ENCODE measurements around the gene C17orf114.

The C17orf114 gene

DNA sequence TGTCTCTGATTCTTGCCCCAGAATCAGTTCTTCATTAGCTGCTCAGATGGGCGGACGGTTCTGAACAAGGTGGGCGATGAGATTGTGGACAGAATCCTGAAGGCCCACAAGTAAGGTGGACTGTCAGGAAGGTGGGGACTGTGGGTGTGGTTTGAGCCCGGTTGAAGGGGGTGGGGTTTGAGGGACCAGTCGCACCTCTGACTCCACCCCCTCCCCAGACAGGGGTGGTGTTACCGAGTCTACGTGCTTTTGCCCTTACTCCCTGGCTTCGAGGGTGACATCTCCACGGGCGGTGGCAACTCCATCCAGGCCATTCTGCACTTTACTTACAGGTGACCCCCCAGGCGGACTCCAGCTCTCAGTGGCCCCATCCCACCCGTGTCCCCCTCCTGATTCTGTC, 16.1 kb upstream of the C17orf114 start:
- TF ChIP-seq POLR2A (IDR thresholded peaks at IDR 0.05) (no peak), CTCF (IDR thresholded peaks at IDR 0.05) (no peak)
- 73 to 82% methylated on average over 12 of the region's 12 CpGs for WGBS, 2 donors
- intact Hi-C loops (cut with DNase I; ENCODE audit: low total_unique reads), result no loop called here
- no peak overlapping the region for H3K4me3 ChIP-seq (ENCODE audit: low read depth, poor library complexity, severe bottlenecking)
- no peak for DNase-seq (ENCODE audit: low spot score in 2 of 2)

DNA sequence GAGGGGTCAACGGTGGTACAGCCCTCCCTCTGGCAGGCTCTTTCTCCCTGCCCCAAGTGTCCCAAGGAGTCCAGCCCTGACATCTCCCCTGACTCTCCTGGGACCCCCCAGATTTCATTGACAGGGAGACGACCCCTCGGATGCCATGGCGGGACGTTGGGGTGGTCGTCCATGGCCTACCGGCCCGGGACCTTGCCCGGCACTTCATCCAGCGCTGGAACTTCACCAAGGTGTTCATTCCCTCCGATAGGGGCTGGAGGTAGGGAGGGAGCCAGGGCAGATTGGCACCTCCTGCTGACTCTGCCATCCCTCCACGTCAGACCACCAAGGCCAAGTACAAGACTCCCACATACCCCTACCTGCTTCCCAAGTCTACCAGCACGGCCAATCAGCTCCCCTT, 14.7 kb upstream of the C17orf114 start:
- WGBS, 2 donors, result 95 to 96% methylated on average over 13 of the region's 13 CpGs
- intact Hi-C loops (cut with DNase I; ENCODE audit: low total_unique reads), result no loop called here

DNA sequence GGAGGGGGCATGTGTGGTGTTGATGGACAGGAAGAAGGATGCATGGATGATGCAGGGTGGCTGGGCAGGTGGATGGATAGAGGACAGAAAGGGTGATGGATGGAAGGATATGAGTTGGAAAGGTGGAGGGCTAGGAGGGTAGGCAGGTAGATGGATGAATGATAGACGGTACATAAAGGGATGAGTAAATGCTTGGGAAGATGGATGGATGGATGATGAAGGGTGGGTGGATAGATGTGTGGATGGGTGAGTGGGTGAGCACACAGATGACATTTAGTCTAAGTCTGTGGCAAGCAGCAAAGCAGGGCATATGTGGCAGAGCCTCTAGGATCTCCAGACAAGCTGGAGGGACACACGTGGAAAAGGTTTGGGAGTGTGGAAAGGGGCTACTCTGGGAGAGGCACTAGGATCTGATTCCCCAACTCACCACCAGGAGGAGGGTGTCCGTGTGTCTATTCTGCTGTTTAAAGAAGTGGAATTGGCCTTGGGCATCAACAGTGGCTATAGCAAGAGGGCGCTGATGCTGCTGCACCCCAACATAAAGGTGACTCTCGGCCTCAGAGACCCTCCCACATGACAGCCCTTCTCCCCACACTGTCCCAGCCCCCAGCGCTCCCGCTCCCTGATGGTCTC, 13.0 kb upstream of the C17orf114 start:
- no peak for DNase-seq (ENCODE audit: low spot score in 2 of 2)
- TF ChIP-seq CTCF (IDR thresholded peaks at IDR 0.05) (no peak), POLR2A (IDR thresholded peaks at IDR 0.05) (no peak)
- intact Hi-C loops (cut with DNase I; ENCODE audit: low total_unique reads), result no loop called here
- no peak overlapping the region for H3K4me3 ChIP-seq (ENCODE audit: low read depth, poor library complexity, severe bottlenecking)
- 84 to 85% methylated on average over 7 of the region's 7 CpGs for whole genome bisulfite sequencing, 2 donors

More for the DNA sequence above, 14.7 kb upstream of the C17orf114 start:
- TF ChIP-seq POLR2A (IDR thresholded peaks at IDR 0.05), result no peak
- no peak for TF ChIP-seq CTCF (IDR thresholded peaks at IDR 0.05)
- no peak for DNase-seq (ENCODE audit: low spot score in 2 of 2)
- no peak overlapping the region for H3K4me3 ChIP-seq (ENCODE audit: low read depth, poor library complexity, severe bottlenecking)

DNA sequence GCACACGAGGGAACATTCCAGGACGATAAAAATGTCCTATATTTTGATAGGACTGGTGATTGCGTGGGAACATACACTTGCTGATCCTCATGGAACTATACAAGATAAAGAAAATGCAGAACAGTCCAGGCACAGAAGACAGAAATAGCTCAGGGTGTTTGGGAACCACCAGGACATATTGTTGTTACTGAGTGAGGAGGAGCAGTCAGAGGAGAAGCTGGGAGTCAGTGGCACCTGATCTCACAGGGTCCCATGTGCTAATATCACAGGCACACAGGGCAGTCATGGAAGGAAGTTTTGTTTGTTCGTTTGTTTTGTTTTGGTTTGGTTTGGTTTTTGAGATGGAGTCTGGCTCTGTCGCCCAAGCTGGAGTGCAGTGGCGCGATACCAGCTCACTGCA, 10.6 kb upstream of the C17orf114 start:
- TF ChIP-seq CTCF (IDR thresholded peaks at IDR 0.05) (no peak), POLR2A (IDR thresholded peaks at IDR 0.05) (no peak)
- intact Hi-C loops (cut with DNase I; ENCODE audit: low total_unique reads), result no loop called here
- no peak overlapping the region for H3K4me3 ChIP-seq (ENCODE audit: low read depth, poor library complexity, severe bottlenecking)
- 86 to 87% methylated on average over 7 of the region's 7 CpGs for WGBS, 2 donors
- no peak for DNase-seq (ENCODE audit: low spot score in 2 of 2)

GRCh38 chr17:4811471-4811870, 9.3 kb upstream of the C17orf114 start:
- intact Hi-C loops (cut with DNase I; ENCODE audit: low total_unique reads), result no loop called here
- DNase-seq (ENCODE audit: low spot score in 2 of 2), result no peak
- TF ChIP-seq POLR2A (IDR thresholded peaks at IDR 0.05) (no peak), CTCF (IDR thresholded peaks at IDR 0.05) (no peak)
- WGBS, 2 donors, result 90 to 94% methylated on average over 12 of the region's 12 CpGs
- H3K4me3 ChIP-seq (ENCODE audit: low read depth, poor library complexity, severe bottlenecking), result no peak overlapping the region

GRCh38 chr17:4810696-4811290, 8.7 kb upstream of the C17orf114 start:
- 61 to 65% methylated on average over 13 of the region's 13 CpGs for WGBS, 2 donors
- no peak for DNase-seq (ENCODE audit: low spot score in 2 of 2)
- intact Hi-C loops (cut with DNase I; ENCODE audit: low total_unique reads), result no loop called here
- TF ChIP-seq CTCF (IDR thresholded peaks at IDR 0.05) (no peak), POLR2A (IDR thresholded peaks at IDR 0.05) (no peak)
- no peak overlapping the region for H3K4me3 ChIP-seq (ENCODE audit: low read depth, poor library complexity, severe bottlenecking)
